ENCODE data around the gene GANAB. TPM values are rescaled to one million over a fixed set of nuclear protein-coding genes. Genes with fewer than 3 reads are reported as not detected.

GANAB gene
- total RNA-seq, 1 experiment from 2014 or later, result 274 TPM

- H3F3A ChIP-seq (ENCODE audit: low read length, unreplicated experiment), result no peaks in the 10 kb centered on the region
- H3K9ac ChIP-seq (ENCODE audit: low read length), result no peak overlapping the region
- no peak overlapping the region for H2AFZ ChIP-seq (ENCODE audit: low read length)
- TF ChIP-seq CTCF (conservative IDR thresholded peaks at IDR 0.05; ENCODE audit: low read depth, low read length) (no peak), EZH2 (IDR thresholded peaks at IDR 0.05; ENCODE audit: low read length, unreplicated experiment) (no peak), EZH2phosphoT487 (IDR thresholded peaks at IDR 0.05; ENCODE audit: borderline replicate concordance, low read length) (no peak)
- H3K9me2 ChIP-seq (replicated peaks; ENCODE audit: low read length), result no peaks in the 10 kb centered on the region
- no TSS peak for BruUV-seq (replicated peaks)
- H3K27me3 ChIP-seq (ENCODE audit: low read length), result no peaks in the 10 kb centered on the region
- no peak overlapping the region for H3K27ac ChIP-seq (ENCODE audit: low read length)
- no peaks in the 10 kb centered on the region for H4K20me1 ChIP-seq (ENCODE audit: low read length)
- ATAC-seq (no peak), DNase-seq (no peak)
- POLR2A ChIA-PET (ENCODE audit: unreplicated experiment), result interaction anchor here (0.6 kb wide), 1 partner anchor 78 kb away, joined by 5 read pairs; no protein-coding TSS in a partner anchor
- peaks cover 20% of the 10 kb centered on the region; the same call in 1 of the 2 replicates for H3K36me3 ChIP-seq (ENCODE audit: low read depth, low read length)
- CTCF ChIA-PET, result no interaction called here
- H3K9me3 ChIP-seq (ENCODE audit: low read length), result no peaks in the 10 kb centered on the region
- no peak overlapping the region for H3K4me2 ChIP-seq (ENCODE audit: low read length)
- intact Hi-C loops (cut with micrococcal nuclease), result loop anchor here (5.0 kb wide), 1 partner anchor 37 kb away; the partner anchor contains the start of genes EML3 and ROM1
- peaks cover 51% of the 10 kb centered on the region for H3K79me2 ChIP-seq (ENCODE audit: low read length)
- H3K4me3 ChIP-seq (ENCODE audit: low read length), result no peak overlapping the region
- H3K4me1 ChIP-seq (ENCODE audit: insufficient read depth, low read length), result peaks cover 21% of the 10 kb centered on the region
Measured at GRCh38 chr11:62648967-62649364, 2.6 kb upstream of the GANAB start.

- Histone ChIP-seq H4K20me1 (ENCODE audit: low read length) (no peaks in the 10 kb centered on the region), H3K9me2 (replicated peaks; ENCODE audit: low read length) (no peaks in the 10 kb centered on the region), H3K4me3 (ENCODE audit: low read length) (no peak overlapping the region), H3K27me3 (ENCODE audit: low read length) (no peaks in the 10 kb centered on the region), H3K9ac (ENCODE audit: low read length) (no peak overlapping the region), H2AFZ (ENCODE audit: low read length) (no peak overlapping the region), H3K36me3 (ENCODE audit: low read depth, low read length) (peaks cover 25% of the 10 kb centered on the region), H3K79me2 (ENCODE audit: low read length) (peaks cover 57% of the 10 kb centered on the region), H3F3A (ENCODE audit: low read length, unreplicated experiment) (no peaks in the 10 kb centered on the region), H3K4me1 (ENCODE audit: insufficient read depth, low read length) (peaks cover 21% of the 10 kb centered on the region), H3K27ac (ENCODE audit: low read length) (no peak overlapping the region), H3K4me2 (ENCODE audit: low read length) (no peak overlapping the region), H3K9me3 (ENCODE audit: low read length) (no peaks in the 10 kb centered on the region)
- CTCF ChIA-PET, result no interaction called here
- BruUV-seq (replicated peaks), result no TSS peak
- no peak for ATAC-seq
- DNase-seq, result no peak
- POLR2A ChIA-PET (ENCODE audit: unreplicated experiment), result no interaction called here
- TF ChIP-seq EZH2phosphoT487 (IDR thresholded peaks at IDR 0.05; ENCODE audit: borderline replicate concordance, low read length) (no peak), CTCF (conservative IDR thresholded peaks at IDR 0.05; ENCODE audit: low read depth, low read length) (no peak), EZH2 (IDR thresholded peaks at IDR 0.05; ENCODE audit: low read length, unreplicated experiment) (no peak)
- intact Hi-C loops (cut with micrococcal nuclease), result loop anchor here (5.0 kb wide), 1 partner anchor 36 kb away; the partner anchor contains the start of genes EML3 and ROM1
Measured at GRCh38 chr11:62648185-62648966, 2.0 kb upstream of the GANAB start.

GRCh38 chr11:62647609-62648005 lies 1.2 kb upstream of the GANAB start:
- CTCF ChIA-PET, result no interaction called here
- TF ChIP-seq CTCF (conservative IDR thresholded peaks at IDR 0.05; ENCODE audit: low read depth, low read length) (no peak), EZH2phosphoT487 (IDR thresholded peaks at IDR 0.05; ENCODE audit: borderline replicate concordance, low read length) (no peak)
- Histone ChIP-seq H3K4me2 (ENCODE audit: low read length) (no peak overlapping the region), H2AFZ (ENCODE audit: low read length) (no peak overlapping the region), H3K27ac (ENCODE audit: low read length) (no peak overlapping the region), H3F3A (ENCODE audit: low read length, unreplicated experiment) (no peaks in the 10 kb centered on the region), H3K36me3 (ENCODE audit: low read depth, low read length) (peaks cover 29% of the 10 kb centered on the region), H3K9ac (ENCODE audit: low read length) (no peak overlapping the region), H3K4me1 (ENCODE audit: insufficient read depth, low read length) (peaks cover 21% of the 10 kb centered on the region), H3K79me2 (ENCODE audit: low read length) (peaks cover 59% of the 10 kb centered on the region), H3K9me2 (replicated peaks; ENCODE audit: low read length) (no peaks in the 10 kb centered on the region), H4K20me1 (ENCODE audit: low read length) (no peaks in the 10 kb centered on the region), H3K4me3 (ENCODE audit: low read length) (no peak overlapping the region), H3K9me3 (ENCODE audit: low read length) (no peaks in the 10 kb centered on the region), H3K27me3 (ENCODE audit: low read length) (no peaks in the 10 kb centered on the region)
- no TSS peak for BruUV-seq (replicated peaks)
- ATAC-seq (no peak), DNase-seq (no peak)
- intact Hi-C loops (cut with micrococcal nuclease), result loop anchor here (5.0 kb wide), 1 partner anchor 35 kb away; the partner anchor contains the start of genes EML3 and ROM1
- POLR2A ChIA-PET (ENCODE audit: unreplicated experiment), result no interaction called here

Measured in PC-3 (cell line).